Panc1 (cell line): Measurements from ENCODE around the gene GSKIP.

ENCODE experiments used
- CTCF ChIP-seq: fragments of 450-650 bp; IDR thresholded peaks from 2 replicates; pipeline ENCODE4 v1.5.1; 2017; ENCODE audit warnings: mild to moderate bottlenecking
- TCF7L2 ChIP-seq: IDR thresholded peaks from 2 replicates; pipeline ENCODE4 v1.6.1; 2011; ENCODE audit warnings: mild to moderate bottlenecking, low read depth, low read length, inconsistent platforms

- TF ChIP-seq CTCF (no peak), TCF7L2 (no peak)
These were observed 12.8 kb downstream of the GSKIP start for GRCh38 chr14:96376093-96376492.
